Ramos (cell line): Measurements from ENCODE around the gene MT1HL1.

Experiments used
- in situ Hi-C: fragments of 300-500 bp; cut with MboI; formaldehyde crosslinking; loops from one replicate; pipeline ENCODE4 v1.14.3; 2022; ENCODE audit warnings: low sequenced_read_pairs; ENCODE audit not compliant: unreplicated experiment

MT1HL1 gene

DNA sequence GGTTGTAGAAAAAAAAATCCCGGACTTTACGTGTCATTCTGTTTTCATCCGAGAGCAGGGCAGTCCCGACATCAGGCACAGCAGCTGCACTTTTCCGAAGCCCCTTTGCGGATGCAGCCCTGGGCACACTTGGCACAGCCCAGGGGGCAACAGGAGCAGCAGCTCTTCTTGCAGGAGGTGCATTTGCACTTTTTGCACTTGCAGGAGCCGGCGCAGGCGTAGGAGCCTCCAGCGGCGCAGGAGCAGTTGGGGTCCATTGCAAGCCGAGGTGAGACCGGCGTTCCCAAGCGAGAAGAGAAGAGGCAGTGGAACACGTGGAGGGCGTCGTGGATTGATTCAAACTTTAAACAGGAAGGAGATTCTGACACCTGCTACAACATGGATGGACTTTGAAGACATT, at the start of gene MT1HL1:
TSS of gene MT1HL1 (minus strand) at position 326 of the 400 bp plus-strand sequence. CDS start at position 257, 69 bp downstream.
- in situ Hi-C loops = no loop called here

DNA sequence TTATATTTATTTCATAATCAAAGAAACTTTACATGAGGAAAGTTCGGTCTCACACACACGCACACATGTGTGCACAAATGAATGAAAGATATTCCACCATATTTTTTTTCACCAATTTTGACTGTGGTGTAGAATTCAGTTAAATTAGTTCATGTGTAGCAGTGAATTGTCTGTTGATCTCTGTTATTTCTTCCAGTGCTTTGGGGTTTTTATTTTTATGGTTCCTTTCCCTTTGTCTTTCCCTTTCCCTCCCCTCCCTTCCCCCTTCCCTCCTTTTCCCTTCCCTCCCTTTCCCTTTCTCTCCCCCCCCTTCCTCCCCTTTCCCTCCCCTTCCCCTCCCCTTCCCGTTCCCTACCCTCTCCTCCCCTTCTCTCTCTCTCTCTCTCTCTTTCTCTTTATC, 46.7 kb upstream of the MT1HL1 start:
- in situ Hi-C loops = no loop called here

DNA sequence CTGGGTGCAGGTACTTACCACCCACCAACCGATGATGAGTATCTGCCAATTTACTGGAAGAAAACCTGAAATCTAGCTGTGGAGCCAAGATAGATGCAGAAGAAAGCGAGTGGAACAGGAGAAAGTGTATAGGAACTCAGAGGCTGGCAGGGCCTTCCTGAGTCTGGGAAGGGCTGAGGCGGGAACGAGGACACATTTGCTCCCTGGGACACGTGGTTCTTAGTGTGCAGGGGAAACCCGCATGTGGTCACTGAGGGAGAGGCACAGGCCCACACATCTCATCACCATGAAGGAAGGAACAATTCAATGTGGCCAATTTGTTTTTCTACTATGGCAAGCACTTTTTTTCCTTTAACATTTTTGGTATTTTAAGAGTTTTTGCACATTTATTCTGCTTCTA, 45.9 kb upstream of the MT1HL1 start:
- in situ Hi-C loops = no loop called here

- in situ Hi-C loops = no loop called here
Observed at GRCh38 chr1:237048803-237049202, 44.6 kb upstream of the MT1HL1 start.

DNA sequence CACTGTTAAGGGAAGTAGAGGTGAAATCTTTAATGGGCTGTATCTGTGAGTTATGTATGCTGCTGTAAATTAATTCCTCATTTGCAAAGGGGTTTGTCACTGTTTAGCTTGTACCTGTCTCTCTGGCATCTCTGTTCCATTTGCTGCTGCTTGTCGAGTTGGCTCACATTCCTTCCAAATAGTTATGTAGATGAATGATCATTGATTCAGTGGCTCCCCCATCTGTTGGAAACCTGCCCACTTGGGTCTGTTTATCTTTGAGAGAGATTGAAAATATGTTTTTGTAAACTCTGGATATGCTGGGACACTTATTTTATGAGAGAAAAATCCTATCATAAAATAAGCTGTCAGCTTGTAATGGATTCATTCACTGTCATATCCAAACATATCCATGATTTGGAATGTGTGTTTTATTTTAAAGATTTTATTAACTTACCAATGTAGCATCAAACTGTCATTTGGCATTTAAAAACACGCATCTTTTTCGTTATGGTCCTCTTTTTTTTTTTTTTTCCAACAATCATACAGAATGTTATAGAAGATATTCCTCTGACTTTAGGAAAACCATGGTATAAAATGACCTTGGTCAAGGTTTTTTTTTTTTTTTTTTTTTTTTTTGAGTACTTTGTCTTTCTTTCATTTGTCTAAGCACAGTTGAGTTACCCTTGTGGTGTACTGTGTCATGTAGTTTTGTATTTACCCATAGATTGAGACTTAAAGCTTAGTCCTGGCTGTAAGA, 41.2 kb upstream of the MT1HL1 start:
- in situ Hi-C loops = no loop called here

DNA sequence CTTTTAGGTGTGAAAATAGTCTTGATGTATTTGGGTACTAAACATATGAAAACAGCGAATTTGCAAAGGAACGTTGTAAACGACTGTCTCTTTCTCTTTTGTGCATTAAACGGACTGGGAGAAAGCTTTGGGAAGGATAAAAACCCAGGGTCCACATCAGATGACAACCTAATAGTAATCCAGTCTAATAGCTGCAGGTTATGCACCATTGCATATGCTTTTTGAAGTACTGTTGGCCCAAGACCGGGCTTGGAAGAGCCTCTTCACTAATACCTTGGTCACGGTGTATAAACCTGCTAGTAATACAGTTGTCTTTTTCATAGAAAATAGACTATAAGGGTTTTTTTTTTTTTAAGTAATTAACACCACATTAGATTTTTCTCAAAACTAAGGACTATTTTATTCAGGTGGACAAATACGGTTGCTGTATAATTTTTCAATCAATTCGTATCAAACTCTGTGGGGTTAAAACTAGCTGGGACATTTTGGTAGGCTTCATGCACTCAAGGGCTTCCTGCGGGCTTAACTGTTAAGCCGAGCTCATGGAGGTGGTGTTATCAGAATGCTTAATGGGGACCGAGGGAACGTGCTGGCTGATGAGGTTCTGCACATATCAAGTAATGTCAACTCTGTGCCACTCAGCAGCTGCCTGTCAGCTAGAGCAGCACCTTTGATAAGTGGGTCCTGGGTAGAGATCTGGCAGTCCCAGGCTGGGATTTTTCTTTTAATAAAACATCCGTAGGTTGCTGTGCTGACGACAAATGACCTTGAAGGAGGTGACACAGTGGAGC, 39.8 kb upstream of the MT1HL1 start:
- in situ Hi-C loops = no loop called here

DNA sequence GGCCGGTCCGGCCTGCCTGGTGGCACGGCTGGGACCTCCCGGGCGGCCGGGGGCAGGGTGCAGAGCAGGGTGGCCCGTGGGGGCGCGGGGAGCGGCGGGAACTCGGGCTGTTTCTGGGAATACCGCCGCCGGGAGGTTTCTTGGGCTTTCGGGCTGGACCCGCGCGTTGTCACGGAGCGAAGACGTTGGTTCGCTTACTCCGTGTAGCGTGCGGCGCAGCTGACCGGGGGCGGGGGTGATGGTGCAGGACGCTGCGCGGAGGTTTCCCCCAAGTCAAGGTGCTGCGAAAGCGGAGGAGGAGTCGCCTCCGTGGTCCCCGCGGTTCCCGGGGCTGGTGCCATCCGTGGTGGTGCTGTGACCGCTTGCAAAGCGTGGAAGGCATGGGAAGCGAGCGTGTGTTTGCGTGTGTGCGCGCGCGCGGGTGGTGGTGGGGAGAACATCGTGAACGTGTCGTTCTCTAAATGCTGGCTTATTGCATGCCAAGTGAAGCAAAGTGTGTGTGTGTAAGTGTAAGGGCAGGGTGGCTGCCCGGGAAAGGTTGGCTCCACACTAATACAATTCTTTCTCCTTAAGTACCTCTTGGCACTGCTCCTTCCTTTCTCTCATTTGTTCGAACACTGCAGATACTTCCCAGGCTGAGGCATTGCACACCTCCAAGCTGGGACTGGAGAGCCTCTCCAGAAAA, 38.8 kb upstream of the MT1HL1 start:
- in situ Hi-C loops = no loop called here

GRCh38 chr1:237042526-237042891, 38.3 kb upstream of the MT1HL1 start:
- in situ Hi-C loops = no loop called here

GRCh38 chr1:237041795-237042525, 37.7 kb upstream of the MT1HL1 start, which contains the start of gene RYR2:
RYR2 (plus strand) TSS chr1:237042184; CDS start chr1:237042522, 338 bp downstream.
- in situ Hi-C loops = no loop called here

DNA sequence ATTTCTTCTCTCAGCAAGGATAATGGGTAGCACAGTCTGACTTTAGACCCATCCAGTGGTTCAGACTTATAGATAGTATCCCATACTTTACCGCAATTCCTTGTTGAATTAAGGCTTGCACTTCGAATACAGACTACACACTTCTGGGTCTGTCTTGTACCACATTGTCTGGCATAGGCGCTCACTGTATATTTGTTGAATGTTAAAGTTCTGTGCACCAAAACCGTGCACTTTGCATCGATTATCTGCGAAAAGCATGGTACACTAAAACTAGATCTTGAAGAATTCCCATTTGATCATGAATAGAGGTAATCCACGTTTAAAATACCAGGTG, 37.2 kb upstream of the MT1HL1 start:
- in situ Hi-C loops = no loop called here

DNA sequence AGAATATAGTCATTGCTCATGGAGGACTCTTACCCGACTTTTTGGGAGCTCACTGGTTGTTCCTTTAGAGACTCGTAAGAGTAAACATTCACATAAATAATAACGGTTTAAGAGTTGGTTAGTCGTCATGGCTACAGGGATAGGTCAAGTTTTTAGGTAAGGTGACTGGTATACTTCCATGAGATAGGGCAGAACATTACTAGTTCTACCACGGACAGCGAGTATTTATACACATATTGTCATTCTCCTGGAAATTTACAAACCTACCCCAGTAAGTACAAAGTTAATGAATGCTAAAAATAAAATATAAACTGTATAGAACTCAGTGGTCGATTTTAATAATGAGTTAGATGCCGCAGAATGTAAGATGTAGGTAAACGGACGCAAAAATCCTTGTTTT, 36.6 kb upstream of the MT1HL1 start:
- in situ Hi-C loops = no loop called here

- in situ Hi-C loops = no loop called here
Observed at GRCh38 chr1:237038211-237038610, 34.0 kb upstream of the MT1HL1 start.

GRCh38 chr1:237035759-237036158, 31.5 kb upstream of the MT1HL1 start:
- in situ Hi-C loops = no loop called here

DNA sequence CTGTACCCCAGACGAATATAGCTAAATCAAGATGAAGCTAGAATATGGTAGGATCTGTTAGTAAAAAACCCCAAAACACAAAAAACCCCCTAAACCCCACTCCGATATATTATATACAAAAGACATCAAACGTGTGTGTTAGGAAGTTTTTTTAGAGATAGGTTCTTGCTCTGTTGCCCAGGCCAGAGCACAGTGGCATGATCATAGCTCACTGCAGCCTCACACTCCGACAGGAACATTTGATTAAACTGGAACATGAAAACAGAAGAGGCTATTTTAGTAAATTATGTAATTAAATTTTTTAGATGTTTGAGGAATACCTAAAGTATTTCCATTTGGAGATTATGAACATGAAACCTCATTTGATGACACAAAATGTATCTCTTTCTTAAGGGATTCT, 29.6 kb upstream of the MT1HL1 start:
- in situ Hi-C loops = no loop called here

DNA sequence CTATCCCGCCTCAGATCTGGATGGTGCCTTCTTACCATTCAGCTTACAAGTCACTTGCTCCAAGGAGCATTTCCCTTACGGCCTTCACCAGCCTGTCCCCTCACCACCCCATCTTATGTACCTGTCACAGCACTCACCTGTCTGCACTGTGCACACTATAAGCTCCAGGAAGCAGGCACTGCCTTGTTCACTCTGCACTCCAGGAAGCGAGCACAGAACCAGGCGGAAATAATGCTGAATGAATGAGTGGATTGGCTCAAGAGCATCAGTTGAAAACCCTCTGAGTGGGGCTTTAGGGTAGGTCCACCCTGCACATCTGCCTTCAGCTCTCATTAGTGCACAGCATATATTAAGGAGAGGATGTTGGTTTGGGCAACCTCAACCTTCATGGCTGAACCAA, 28.8 kb upstream of the MT1HL1 start:
- in situ Hi-C loops = no loop called here

DNA sequence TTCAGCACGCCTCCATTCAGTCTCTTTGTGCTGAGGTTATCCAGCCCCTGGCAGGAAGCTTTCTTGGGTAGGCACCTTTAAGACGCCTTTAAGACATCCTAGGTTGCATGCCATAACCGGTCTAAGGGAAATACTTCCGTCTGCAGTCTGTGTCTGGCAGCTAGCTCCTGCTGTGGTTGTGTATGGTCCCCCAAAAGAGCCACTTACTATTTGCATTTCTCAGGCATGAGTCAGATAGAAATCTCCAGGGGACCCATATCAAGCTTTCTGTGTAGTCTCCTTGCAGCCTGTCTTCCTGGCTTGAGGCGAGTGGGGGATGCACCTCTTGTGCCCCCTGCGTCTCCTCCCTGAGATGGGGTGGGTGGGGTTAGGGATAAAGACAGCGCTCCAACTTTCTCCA, 27.8 kb upstream of the MT1HL1 start:
- in situ Hi-C loops = no loop called here

DNA sequence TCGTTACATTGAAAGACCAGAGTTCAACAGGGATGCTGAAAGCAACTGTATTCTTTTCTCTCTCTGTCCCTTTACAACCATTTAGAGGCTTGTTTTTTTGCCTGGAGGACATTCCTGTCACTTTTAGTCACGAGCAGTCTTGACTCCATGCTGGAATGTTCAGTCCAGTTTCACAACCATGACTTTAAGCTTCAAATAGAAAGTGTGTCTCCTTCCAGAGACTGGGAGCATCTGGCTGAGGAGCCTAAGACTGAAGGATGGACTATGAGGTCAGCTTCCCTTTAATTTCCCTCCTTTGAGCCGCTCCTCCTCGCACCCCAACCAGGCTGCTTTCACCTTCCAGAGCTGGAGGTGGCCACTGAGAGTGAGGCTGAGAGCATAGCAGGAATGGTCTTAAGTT, 27.2 kb upstream of the MT1HL1 start:
- in situ Hi-C loops = no loop called here

- in situ Hi-C loops = no loop called here
Observed at GRCh38 chr1:237029850-237030535, 25.8 kb upstream of the MT1HL1 start.

DNA sequence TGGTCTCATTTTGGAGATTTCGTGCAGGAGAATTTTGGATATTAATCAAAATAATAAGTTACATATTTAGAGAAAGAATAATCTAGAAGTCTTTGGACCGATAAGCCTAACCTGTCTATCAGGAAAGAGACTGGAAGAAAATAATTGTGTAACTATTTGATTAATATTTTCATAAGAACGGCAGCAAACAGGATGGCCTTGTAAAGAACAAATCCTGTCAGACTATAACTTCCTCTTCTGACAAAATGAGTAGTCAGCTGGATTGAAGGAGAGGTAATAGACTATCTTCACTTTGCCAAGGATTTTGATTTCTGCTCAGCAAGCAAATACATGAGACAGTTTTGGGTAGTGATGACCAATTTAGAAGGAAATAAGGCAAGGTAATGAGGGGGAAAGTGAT, 25.0 kb upstream of the MT1HL1 start:
- in situ Hi-C loops = no loop called here
